HG03159 (cell line): ENCODE data around the gene CLIC6.

Experiments used
- ATAC-seq: cut with Tn5 transposase; IDR thresholded peaks from one replicate; pipeline ENCODE4 v1.9.1; 2021; ENCODE audit warnings: mild to moderate bottlenecking, moderate library complexity; ENCODE audit not compliant: unreplicated experiment

The CLIC6 gene

GRCh38 chr21:34668803-34669148 is at the start of gene CLIC6:
Gene CLIC6 (plus strand): TSS chr21:34668994. CDS start chr21:34669389, 395 bp downstream.
- no peak for ATAC-seq

DNA sequence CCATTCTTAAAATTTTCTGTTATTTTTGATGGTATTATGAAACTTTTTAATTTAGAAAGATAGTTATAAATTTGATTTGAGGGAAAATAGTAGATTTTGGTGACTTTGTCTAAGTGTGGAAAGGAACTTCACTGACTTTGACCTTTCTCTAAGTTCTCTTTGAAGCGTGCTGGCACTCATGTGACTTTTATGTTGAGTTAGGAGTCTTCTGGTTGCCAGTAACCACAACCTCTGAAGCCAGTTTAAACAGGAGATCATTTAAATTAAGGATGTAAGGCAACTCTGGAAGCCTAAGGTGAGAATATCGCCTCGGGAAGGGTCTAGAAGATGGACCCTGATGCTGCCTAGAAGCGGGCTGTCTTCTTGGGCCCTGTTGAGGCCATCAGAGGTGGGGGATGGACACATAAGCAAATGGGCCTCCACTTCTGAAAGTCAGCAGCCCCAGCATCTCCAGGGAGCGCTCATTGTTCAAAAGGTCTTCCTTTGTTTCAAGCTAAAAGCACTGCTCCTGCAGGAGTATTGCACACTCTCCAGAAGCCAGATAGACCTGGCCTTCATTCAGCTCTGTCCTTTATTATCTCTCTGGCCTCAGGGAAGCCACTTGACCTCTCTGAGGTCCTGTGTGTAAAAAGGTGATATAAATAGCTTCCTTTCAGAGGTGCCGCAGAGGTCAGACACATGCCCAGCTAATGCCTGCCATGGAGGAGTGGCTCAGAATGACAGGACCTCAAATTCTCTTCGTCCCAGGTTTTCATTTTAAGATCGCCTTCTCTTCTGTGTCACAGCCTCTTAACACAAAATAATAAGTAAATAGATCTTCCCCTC is 48.7 kb upstream of the CLIC6 start:
- ATAC-seq: no peak

DNA sequence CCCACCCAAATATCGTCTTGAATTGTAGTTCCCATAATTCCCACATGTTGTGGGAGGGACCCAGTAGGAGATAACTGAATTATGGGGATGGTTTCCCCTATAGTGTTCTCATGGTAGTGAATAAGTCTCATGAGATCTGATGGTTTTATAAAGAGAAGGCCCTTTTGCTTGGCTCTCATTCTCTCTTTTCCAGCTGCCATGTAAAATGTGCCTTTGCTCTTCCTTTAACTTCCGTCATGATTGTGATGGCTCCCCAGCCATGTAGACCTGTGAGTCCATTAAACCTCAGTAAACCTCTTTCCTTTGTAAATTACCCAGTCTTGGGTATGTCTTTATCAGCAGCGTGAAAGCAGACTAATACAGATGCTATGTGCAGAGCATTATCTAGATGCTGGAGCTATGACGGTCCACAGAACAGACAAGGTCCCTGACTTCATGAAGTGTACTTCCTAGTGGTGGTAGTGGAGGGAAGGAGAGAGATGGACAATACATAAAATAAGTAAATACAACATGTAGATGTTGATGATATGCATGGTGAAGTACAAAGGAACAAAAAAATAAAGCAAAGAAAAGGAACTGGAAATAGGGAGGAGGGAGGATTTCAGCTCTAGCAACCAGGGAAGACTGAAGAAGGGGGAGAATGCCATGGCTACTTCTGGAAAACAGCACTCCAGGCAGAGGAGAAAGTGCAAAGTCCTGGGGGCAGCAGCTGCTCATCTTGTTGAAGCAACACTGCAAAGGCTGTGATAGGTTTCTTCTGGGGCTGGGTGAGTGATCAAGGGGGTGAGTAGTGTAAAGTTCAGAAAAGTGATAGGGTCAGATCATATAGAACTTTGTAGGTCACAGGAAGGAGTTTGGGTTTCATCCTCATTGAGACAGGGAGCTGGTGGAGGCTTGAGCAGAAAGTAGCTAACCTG is 47.1 kb upstream of the CLIC6 start:
- no peak for ATAC-seq

- ATAC-seq: no peak
Measured at GRCh38 chr21:34623516-34623915, 45.3 kb upstream of the CLIC6 start.

- ATAC-seq: no peak
Measured at GRCh38 chr21:34625030-34625593, 43.7 kb upstream of the CLIC6 start.

DNA sequence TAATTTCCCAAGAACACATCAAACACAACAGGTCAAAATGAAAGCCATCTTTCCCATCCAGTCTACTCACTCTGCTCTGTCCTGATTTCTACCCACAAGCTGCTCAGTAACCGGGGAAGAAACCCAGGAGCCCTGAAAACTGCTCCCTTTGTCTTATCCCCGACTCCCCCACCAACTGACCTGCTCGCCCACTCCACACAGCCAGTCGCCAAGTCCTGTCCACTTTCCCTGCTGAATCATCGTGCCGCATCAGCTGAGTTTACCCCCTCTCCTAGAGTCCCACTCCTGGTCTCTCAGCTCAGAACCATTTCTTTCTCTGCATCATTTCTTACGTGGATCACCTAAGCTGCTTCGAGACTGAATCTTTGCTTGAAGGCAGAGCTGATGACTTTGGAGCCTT is 42.7 kb upstream of the CLIC6 start:
- ATAC-seq: no peak

DNA sequence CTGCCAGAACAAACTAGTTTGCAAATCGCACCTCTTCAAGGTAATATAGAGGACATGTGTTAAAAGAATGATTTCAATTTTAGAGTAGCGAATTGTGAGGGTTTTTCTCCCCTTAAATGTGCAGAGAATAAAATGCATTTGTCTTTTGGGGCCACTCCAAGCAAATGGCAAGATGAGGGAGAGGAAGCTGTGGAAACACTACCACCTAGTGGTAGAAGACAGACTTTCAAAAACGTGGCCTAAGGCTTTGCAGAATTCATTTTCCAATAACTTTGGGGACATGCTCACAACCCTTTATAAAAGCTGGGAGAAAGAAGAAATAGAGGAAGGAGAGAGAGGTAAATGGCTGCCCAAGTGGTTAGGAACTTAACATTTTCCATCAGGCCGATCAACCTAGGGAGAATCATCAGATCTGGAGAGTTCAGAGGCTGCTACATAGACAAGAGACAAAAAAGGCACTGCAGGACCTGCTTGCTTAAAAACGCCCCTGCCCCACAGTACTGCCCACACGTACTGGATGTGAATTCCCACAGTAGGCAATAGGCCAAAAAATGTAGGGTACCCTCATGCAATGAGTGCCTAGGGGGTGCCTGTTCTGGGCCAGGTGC is 38.2 kb upstream of the CLIC6 start:
- ATAC-seq: no peak

- no peak for ATAC-seq
Measured at GRCh38 chr21:34632498-34632897, 36.3 kb upstream of the CLIC6 start.

DNA sequence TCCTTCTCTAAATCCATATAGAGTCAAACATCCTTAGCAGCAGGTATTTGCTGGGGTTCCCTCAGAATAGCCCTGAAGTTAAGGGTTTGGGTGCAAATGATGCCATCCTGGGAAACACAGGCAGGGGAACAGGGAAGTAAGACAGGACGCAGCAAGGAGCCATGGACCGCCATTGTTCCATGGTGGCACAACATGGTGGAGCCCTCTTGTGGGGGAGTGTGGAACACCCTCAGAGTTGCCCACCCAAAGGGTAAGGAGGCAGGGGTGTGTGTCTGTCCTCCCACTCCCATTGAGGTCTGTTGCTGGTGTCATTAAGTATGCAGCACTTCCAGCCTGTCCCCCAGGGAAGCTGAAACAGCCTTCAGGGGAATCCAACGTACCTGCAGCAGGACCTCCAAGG is 33.5 kb upstream of the CLIC6 start:
- ATAC-seq: no peak

DNA sequence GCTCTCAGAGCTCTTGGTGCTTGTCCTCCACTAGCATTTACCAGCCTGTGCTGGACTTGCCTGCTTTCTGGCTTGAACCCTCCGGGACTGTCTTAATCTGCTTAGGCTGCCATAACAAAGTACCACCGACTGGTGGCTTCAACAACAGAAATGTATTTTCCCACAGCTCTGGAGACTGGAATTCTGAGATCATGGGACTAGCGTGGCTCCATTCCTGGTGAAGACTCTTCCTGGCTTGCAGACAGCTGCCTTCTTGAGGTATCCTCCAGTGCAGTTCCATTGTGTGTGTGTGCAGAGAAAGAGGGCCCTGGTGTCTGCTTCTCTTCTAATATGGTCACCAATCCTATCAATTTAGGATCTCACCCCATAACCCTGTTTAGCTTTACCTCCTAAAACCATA is 31.8 kb upstream of the CLIC6 start:
- ATAC-seq: no peak

- no peak for ATAC-seq
Measured at GRCh38 chr21:34639250-34639649, 29.5 kb upstream of the CLIC6 start.

GRCh38 chr21:34639882-34640788 is 28.7 kb upstream of the CLIC6 start:
- ATAC-seq: no peak

DNA sequence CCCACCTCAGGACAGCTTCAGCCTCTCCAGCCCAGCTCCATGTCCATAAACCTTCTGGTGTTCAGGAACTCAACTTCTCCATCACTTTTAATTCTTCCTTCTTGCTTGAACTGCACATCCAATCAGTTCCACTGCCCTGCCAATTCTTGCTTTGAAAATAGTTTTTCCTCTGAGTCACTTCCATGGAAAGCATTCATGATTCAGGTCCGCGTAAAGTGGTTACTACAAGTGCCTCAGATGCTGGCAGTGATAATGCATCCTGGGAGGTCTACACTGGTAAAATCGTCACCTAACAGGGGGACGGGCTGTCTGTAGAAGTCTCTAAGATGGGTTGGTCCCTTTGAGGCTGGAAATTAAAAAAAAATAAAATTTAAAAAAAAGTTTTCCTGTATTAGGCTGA is 27.9 kb upstream of the CLIC6 start:
- ATAC-seq: no peak

DNA sequence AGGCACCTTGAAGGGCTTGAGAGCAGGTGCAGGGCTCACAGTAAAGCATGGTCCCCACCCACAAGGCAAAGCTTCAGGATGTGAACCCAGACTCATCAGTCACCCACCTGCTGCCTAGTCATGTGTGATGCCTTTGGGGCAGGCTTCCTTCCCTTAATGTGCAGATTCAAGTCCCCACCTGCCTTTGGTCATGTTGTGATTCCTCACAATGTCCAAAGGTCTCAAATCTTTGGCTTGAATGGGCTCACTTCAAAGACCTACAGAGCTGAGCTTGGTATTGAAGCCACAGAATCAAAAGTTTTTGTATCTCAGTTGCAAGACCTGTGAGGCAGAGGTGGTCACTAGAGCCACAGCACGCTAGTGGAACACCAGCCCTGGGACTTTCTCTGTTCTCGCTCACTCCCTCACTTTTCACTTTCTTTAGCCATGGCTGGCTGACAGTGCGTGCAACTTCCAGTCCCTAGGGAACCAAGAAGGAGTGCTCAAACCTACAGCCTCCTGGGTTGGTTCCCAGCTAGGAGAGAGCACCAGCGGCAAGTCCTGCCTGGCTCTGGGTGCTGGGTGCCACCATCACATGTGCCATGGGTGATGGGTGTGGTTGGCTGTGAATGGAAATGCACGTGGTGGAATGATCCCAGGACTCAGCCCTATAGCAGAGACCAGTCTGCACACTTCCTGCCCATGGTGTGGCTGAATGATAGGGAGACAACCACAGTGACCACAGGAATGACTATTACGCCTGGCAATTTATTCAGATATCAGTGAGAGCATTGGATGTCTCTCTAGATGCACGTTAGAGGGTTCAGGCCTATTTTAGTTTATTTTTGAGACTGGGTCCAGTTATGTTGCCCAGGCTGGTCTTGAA is 26.4 kb upstream of the CLIC6 start:
- peak; percentile 57 for ATAC-seq

DNA sequence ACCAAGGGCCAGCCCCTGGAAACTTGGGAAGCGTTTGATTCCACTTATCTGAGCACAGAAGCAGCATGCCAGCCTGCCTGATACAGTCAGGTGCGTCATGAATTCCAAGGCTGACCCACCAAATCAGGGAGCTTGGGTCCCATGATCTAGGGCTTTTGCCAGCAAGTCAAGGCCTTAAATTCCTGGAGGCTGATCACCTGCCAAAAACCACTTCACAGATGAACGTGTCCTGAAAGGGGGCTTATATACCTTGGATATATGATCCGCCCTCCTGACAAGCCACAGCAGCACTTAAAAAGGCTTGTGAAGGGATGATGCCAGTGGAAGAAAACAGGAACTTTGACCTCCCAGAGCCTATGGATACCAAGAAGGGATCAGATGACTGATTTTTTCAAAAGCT is 24.0 kb upstream of the CLIC6 start:
- no peak for ATAC-seq

DNA sequence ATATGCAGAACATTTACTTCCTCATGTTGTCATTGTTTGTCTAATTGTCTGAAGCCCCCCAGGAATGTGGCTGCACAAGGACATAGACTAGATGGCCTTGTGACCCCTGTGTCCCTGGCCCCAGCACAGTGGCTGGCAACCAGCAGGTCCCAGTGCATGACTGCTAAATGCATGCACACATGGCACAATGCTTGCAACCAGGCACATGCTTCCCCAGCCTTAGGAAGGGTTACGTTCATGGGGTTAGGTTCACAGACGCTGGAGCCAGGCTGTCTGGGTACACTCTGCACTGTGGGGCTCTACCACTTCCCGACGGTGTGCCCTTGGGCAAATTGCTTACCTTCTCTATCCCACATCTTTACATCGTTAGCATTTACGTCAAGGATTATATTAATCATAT is 21.2 kb upstream of the CLIC6 start:
- no peak for ATAC-seq

DNA sequence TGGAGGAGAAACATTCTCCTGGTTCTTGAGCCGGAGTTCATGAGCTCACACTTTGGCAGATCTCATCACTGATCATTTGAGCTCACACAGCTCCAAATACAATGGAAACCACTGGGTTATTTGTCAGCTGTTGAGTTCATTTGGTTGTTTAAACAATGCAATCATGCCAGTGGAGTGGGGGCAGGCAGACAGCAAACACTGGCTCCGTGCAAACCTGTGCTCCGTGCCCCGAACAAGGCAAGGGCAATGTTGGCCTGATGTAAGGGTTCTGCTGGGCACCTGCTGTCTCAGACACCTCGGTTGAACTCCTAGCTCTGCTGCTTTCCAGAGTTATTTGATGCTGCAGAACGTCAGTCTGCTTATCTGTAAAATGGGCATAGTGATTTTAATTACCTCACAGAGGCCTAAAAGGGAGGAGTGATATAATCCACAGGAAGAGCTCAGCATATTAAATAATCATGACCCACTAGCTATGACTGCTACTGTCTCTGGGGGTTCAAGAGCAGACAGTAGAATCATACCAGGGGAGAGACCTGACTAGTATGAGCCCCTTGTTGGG is 20.0 kb upstream of the CLIC6 start:
- ATAC-seq: no peak

GRCh38 chr21:34649400-34649799 is 19.4 kb upstream of the CLIC6 start:
- no peak for ATAC-seq

DNA sequence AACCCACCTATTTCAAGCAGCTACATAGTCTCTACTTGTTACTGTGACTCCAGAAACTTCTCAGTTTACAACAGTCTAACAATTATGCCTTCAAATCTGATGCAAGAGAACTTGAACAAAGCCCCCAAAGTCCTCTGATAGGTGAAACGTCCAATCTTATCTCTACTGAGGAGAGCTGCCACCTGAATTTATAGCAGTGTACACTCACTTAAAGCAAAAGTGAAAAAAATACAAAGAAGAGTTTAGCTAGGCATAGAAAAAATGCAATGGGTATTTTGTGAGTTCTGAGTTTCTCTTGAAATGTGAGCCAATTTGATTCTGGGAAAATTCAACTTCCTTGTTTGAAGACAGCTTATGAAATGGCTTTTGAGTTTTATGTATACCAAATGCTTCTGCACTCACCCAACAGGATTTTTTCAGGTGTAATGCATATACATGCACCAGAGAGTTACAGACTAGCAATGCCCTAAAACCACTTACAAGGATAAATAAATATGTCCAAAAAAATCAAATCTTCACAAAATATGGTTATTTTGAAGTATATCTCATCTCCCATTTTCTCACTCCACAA is 17.8 kb upstream of the CLIC6 start:
- no peak for ATAC-seq
